Measurements from ENCODE around the gene PRDX5.
A peak's percentile ranks its signal among the peaks of the same experiment; 100 is the strongest.

The PRDX5 gene

GRCh38 chr11:64359712-64360445, 42.0 kb downstream of the PRDX5 start:
- peak; percentile 28 for TF ChIP-seq CTCF (IDR thresholded peaks at IDR 0.05)
- Histone ChIP-seq H3K4me1 (ENCODE audit: control insufficient read depth in 1 of 2, insufficient read depth in 1 of 2, low read depth in 1 of 2, low read length in 1 of 2) (peaks cover 27 to 38% of the 10 kb centered on the region in 2 experiments), H3K4me3 (ENCODE audit: low read depth in 1 of 2, low read length in 1 of 2) (peak overlapping the region; percentile 74), H3K27ac (peak overlapping the region; percentile 68), H3K9me3 (no peaks in the 10 kb centered on the region), H3K27me3 (no peaks in the 10 kb centered on the region), H3K36me3 (peaks cover 71% of the 10 kb centered on the region)

- Histone ChIP-seq H3K4me3 (ENCODE audit: low read depth in 1 of 2, low read length in 1 of 2) (peak overlapping the region; percentile 74), H3K27ac (peak overlapping the region; percentile 68), H3K27me3 (no peaks in the 10 kb centered on the region), H3K9me3 (no peaks in the 10 kb centered on the region), H3K36me3 (peaks cover 71% of the 10 kb centered on the region), H3K4me1 (ENCODE audit: control insufficient read depth in 1 of 2, insufficient read depth in 1 of 2, low read depth in 1 of 2, low read length in 1 of 2) (peaks cover 27 to 38% of the 10 kb centered on the region in 2 experiments)
- no peak for TF ChIP-seq CTCF (IDR thresholded peaks at IDR 0.05)
Measured at GRCh38 chr11:64360448-64360921, 42.6 kb downstream of the PRDX5 start.

DNA sequence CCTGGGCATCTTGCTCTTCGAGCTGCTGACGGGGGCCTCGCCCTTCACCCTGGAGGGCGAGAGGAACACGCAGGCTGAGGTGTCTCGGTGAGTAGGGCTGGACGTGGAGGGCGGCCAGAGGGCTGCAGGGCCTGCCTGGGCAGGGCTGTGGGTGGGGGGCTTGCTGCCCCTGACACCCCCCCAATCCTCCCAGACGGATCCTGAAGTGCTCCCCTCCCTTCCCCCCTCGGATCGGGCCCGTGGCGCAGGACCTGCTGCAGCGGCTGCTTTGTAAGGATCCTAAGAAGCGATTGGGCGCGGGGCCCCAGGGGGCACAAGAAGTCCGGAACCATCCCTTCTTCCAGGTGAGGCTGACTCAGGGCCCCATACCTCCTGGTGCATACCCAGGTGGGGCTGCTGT, 43.7 kb downstream of the PRDX5 start:
- Histone ChIP-seq H3K27me3 (no peaks in the 10 kb centered on the region), H3K27ac (no peak overlapping the region), H3K9me3 (no peaks in the 10 kb centered on the region), H3K4me3 (ENCODE audit: low read depth in 1 of 2, low read length in 1 of 2) (no peak overlapping the region), H3K4me1 (ENCODE audit: control insufficient read depth in 1 of 2, insufficient read depth in 1 of 2, low read depth in 1 of 2, low read length in 1 of 2) (peaks cover 27 to 38% of the 10 kb centered on the region in 2 experiments), H3K36me3 (peaks cover 71% of the 10 kb centered on the region)
- no peak for TF ChIP-seq CTCF (IDR thresholded peaks at IDR 0.05)

DNA sequence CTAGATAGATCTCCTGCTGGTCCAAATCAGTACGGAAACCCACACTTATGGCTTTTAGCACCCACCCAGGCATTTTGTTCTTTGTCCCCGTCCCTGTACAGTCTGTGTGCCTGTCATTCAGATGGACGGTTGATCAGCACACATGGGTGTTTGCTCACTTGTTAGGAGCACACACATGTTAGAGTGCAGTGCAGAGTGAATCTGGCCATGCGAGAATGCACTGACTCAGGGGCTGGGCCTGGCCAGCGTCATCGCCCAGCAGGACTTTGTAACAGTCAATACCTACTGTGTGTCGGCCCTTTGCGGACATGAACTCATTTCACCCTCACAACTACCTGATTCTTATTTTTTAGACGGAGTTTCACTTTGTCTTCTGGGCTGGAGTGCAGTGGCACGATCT, 44.4 kb downstream of the PRDX5 start:
- Histone ChIP-seq H3K27ac (no peak overlapping the region), H3K4me1 (ENCODE audit: control insufficient read depth in 1 of 2, insufficient read depth in 1 of 2, low read depth in 1 of 2, low read length in 1 of 2) (peaks cover 27 to 37% of the 10 kb centered on the region in 2 experiments), H3K9me3 (no peaks in the 10 kb centered on the region), H3K36me3 (peaks cover 71% of the 10 kb centered on the region), H3K4me3 (ENCODE audit: low read depth in 1 of 2, low read length in 1 of 2) (no peak overlapping the region), H3K27me3 (no peaks in the 10 kb centered on the region)
- TF ChIP-seq CTCF (IDR thresholded peaks at IDR 0.05): no peak

- H3K9me3 ChIP-seq: no peaks in the 10 kb centered on the region
- H3K4me3 ChIP-seq (ENCODE audit: low read depth in 1 of 2, low read length in 1 of 2): no peak overlapping the region
- no peaks in the 10 kb centered on the region for H3K27me3 ChIP-seq
- no peak overlapping the region for H3K27ac ChIP-seq
- H3K4me1 ChIP-seq (ENCODE audit: control insufficient read depth in 1 of 2, insufficient read depth in 1 of 2, low read depth in 1 of 2, low read length in 1 of 2): peaks cover 13 to 17% of the 10 kb centered on the region in 2 experiments
- peaks cover 80% of the 10 kb centered on the region for H3K36me3 ChIP-seq
- TF ChIP-seq CTCF (IDR thresholded peaks at IDR 0.05): no peak
Measured at GRCh38 chr11:64364435-64364834, 46.5 kb downstream of the PRDX5 start.
